Measurements from ENCODE around the gene BHLHE40. TPM values are rescaled to one million over a fixed set of nuclear protein-coding genes. Genes with fewer than 3 reads are reported as not detected.

The BHLHE40 gene
- total RNA-seq, 3 donors from 2014 or later: 13.8 to 177 (median 135) TPM

DNA sequence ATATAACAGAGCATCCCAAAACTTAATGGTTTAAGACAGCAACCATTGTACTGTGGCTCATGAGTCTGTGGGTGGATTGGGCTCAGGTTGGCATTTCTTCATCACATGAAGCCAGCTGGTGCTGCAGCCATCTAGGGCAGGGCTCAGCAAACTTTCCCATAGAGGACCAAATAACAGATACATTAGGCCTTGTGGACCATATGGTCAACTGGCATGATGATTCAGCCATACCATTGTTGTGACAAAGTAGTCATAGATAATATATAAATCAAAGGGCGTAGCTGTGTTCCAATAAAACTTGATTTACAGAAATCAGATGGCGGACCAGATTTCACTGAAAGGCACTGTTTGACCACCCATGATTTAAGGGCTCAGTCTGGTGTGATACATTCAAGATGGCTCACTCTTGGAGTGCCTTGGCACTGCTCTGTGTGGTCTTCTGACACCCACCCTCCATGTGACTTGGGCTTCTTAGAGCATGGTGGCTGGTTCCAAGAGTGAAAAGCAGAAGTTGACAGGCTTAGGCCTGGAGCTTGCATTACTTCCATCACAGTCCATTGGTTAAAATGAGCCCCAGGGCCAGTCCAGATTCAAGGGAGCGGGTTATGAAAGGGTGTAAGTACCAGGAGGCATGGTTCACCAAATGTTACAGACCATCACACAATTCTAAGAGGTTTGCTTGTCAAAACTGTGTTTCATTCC is 40.8 kb upstream of the BHLHE40 start:
- Histone ChIP-seq H3K27me3 (no peaks in the 10 kb centered on the region), H3K9me3 (no peaks in the 10 kb centered on the region), H3K4me3 (no peak overlapping the region), H3K4me1 (no peaks in the 10 kb centered on the region), H3K36me3 (no peaks in the 10 kb centered on the region), H3K27ac (no peak overlapping the region)
- TF ChIP-seq POLR2A (IDR thresholded peaks at IDR 0.05): no peak
- TF ChIP-seq POLR2AphosphoS5 (IDR thresholded peaks at IDR 0.05): no peak
- TF ChIP-seq, protein P1, sequence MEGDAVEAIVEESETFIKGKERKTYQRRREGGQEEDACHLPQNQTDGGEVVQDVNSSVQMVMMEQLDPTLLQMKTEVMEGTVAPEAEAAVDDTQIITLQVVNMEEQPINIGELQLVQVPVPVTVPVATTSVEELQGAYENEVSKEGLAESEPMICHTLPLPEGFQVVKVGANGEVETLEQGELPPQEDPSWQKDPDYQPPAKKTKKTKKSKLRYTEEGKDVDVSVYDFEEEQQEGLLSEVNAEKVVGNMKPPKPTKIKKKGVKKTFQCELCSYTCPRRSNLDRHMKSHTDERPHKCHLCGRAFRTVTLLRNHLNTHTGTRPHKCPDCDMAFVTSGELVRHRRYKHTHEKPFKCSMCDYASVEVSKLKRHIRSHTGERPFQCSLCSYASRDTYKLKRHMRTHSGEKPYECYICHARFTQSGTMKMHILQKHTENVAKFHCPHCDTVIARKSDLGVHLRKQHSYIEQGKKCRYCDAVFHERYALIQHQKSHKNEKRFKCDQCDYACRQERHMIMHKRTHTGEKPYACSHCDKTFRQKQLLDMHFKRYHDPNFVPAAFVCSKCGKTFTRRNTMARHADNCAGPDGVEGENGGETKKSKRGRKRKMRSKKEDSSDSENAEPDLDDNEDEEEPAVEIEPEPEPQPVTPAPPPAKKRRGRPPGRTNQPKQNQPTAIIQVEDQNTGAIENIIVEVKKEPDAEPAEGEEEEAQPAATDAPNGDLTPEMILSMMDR (IDR thresholded peaks at IDR 0.05): no peak
- no peak for DNase-seq (ENCODE audit: low spot score in 2 of 2)
- intact Hi-C loops (cut with DNase I; ENCODE audit: low total_unique reads): no loop called here

DNA sequence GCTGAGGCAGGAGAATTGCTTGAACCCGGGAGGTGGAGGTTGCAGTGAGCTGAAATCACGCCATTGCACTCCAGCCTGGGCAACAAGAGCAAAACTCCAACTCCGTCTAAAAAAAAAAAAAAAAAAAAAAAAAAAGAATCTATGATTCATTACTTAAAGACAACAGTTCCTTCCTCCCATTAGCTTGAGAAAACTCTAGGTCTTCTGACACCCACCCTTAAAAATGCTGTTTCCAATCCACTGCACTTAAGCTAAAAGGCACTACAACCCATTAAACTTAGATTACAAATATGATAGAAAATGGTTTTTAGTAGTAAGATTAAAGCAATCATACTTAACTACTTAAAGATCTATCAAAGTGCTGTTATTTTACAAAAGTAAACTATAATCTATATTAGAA is 40.0 kb upstream of the BHLHE40 start:
- Histone ChIP-seq H3K27me3 (no peaks in the 10 kb centered on the region), H3K4me3 (no peak overlapping the region), H3K27ac (no peak overlapping the region), H3K4me1 (no peaks in the 10 kb centered on the region), H3K36me3 (no peaks in the 10 kb centered on the region), H3K9me3 (no peaks in the 10 kb centered on the region)
- no peak for DNase-seq (ENCODE audit: low spot score in 2 of 2)
- intact Hi-C loops (cut with DNase I; ENCODE audit: low total_unique reads): no loop called here
- TF ChIP-seq POLR2AphosphoS5 (IDR thresholded peaks at IDR 0.05): no peak
- TF ChIP-seq, protein P1 (IDR thresholded peaks at IDR 0.05): no peak
- TF ChIP-seq POLR2A (IDR thresholded peaks at IDR 0.05): no peak

DNA sequence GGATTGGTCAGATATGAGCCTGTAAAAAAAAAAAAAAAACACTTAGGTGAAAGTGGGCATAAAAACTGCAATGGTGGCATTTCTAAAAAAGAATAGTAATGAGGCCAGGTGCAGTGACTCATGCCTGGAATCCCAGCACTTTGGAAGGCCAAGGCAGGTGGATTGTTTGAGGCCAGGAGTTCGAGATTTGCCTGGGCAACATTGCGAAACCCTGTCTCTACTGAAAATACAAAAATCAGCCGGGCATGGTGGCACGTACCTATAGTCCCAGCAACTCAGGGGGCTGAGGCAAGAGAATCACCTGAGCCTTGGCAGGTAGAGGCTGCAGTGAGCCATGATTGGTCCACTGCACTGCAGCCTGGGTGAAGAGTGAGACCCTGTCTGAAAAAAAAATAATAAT is 38.3 kb upstream of the BHLHE40 start:
- Histone ChIP-seq H3K4me3 (no peak overlapping the region), H3K27me3 (no peaks in the 10 kb centered on the region), H3K27ac (no peak overlapping the region), H3K4me1 (no peaks in the 10 kb centered on the region), H3K36me3 (no peaks in the 10 kb centered on the region), H3K9me3 (no peaks in the 10 kb centered on the region)
- intact Hi-C loops (cut with DNase I; ENCODE audit: low total_unique reads): no loop called here
- TF ChIP-seq POLR2A (IDR thresholded peaks at IDR 0.05) (no peak), POLR2AphosphoS5 (IDR thresholded peaks at IDR 0.05) (no peak)
- TF ChIP-seq, protein P1 (IDR thresholded peaks at IDR 0.05): no peak
- no peak for DNase-seq (ENCODE audit: low spot score in 2 of 2)

DNA sequence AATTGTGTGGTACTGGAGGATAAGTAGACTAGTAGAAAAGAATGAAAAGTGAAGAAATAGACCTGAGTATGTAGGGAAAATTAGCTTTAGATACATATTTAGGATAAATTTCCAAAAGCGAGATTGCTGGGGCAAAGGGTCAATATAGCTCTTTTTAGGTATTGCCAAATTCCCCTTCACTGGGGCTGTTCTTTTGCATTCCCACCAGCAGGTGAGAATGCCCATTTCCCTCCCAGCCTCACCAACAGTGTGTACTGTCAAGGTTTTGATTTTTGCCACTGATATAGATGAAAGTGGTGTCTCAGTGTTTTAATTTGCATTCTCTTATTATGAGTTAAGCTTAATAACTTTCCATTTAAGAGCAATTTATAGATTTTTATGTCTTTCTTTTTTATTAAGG is 35.7 kb upstream of the BHLHE40 start:
- TF ChIP-seq POLR2AphosphoS5 (IDR thresholded peaks at IDR 0.05): no peak
- TF ChIP-seq, protein P1 (IDR thresholded peaks at IDR 0.05): no peak
- no peak for TF ChIP-seq POLR2A (IDR thresholded peaks at IDR 0.05)
- Histone ChIP-seq H3K36me3 (no peaks in the 10 kb centered on the region), H3K4me3 (no peak overlapping the region), H3K27me3 (no peaks in the 10 kb centered on the region), H3K9me3 (no peaks in the 10 kb centered on the region), H3K4me1 (no peaks in the 10 kb centered on the region), H3K27ac (no peak overlapping the region)
- no peak for DNase-seq (ENCODE audit: low spot score in 2 of 2)
- intact Hi-C loops (cut with DNase I; ENCODE audit: low total_unique reads): no loop called here

DNA sequence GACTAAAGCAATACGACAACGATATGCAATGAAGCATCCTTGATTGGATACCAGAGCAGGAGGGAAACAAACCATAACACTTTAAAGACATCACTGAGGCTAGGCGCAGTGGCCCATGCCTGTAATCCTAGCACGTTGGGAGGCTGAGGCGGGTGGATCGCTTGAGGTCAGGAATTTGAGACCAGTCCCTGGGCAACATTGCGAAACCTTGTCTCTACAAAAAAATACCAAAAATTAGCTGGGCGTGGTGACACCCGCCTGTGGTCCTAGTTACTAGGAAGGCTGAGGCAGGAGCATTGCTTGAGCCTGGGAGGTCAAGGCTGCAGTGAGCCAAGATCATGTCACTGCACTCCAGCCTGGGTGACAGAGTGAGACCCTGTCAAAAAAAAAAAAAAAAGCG is 33.9 kb upstream of the BHLHE40 start:
- Histone ChIP-seq H3K36me3 (no peaks in the 10 kb centered on the region), H3K9me3 (no peaks in the 10 kb centered on the region), H3K4me1 (no peaks in the 10 kb centered on the region), H3K4me3 (no peak overlapping the region), H3K27me3 (no peaks in the 10 kb centered on the region), H3K27ac (no peak overlapping the region)
- intact Hi-C loops (cut with DNase I; ENCODE audit: low total_unique reads): no loop called here
- TF ChIP-seq POLR2A (IDR thresholded peaks at IDR 0.05) (no peak), POLR2AphosphoS5 (IDR thresholded peaks at IDR 0.05) (no peak)
- TF ChIP-seq, protein P1 (IDR thresholded peaks at IDR 0.05): no peak
- DNase-seq (ENCODE audit: low spot score in 2 of 2): no peak
